ENCODE results near the gene BAZ1A. TPM values are rescaled to one million over a fixed set of nuclear protein-coding genes. Genes with fewer than 3 reads are reported as not detected.

The BAZ1A gene
- total and polyA plus RNA-seq, 12 donors: 3.8 to 14.5 (median 5.2) TPM

- Histone ChIP-seq H3K9me3 (no peaks in the 10 kb centered on the region), H3K36me3 (peaks cover 0 to 20% (median 4%) of the 10 kb centered on the region in 9 donors), H3K27me3 (no peaks in the 10 kb centered on the region), H3K27ac (peak overlapping the region; percentile 94 to 100 (median 98)), H3K4me3 (peak overlapping the region; percentile 78 to 94 (median 86)), H3K4me1 (peaks cover 0 to 40% (median 29%) of the 10 kb centered on the region in 9 donors)
- intact Hi-C loops (cut with DNase I): loop anchor here in 1 of 10 donors (10.0 kb wide), 1 partner anchor 780 kb away; no protein-coding TSS in a partner anchor
- no peak for TF ChIP-seq CTCF (IDR thresholded peaks at IDR 0.05)
- no peak for DNase-seq
- no peak for ATAC-seq
- WGBS, 2 donors: 48% methylated on average over 8 of the region's 8 CpGs
Measured at GRCh38 chr14:34715127-34715863, 159.9 kb downstream of the BAZ1A start.

- Histone ChIP-seq H3K27me3 (no peaks in the 10 kb centered on the region), H3K36me3 (peaks cover 0 to 22% (median 4%) of the 10 kb centered on the region in 9 donors), H3K27ac (peak within 1 kb of the TSS; percentile 94 to 100 (median 98)), H3K9me3 (no peaks in the 10 kb centered on the region), H3K4me3 (peak within 1 kb of the TSS; percentile 78 to 94 (median 86)), H3K4me1 (peaks cover 0 to 48% (median 32%) of the 10 kb centered on the region in 9 donors)
- ATAC-seq (peak; percentile 92 to 99 (median 95)), DNase-seq (peak; percentile 85 to 88)
- no peak for TF ChIP-seq CTCF (IDR thresholded peaks at IDR 0.05)
- WGBS, 2 donors: 0% methylated on average over 63 to 75 of the region's 76 CpGs
- intact Hi-C loops (cut with DNase I): loop anchor here in 2 of 10 donors (5.0 to 10.0 kb wide), 2 partner anchors 82 to 780 kb away; partner anchors contain the start of gene SNX6 (in 1 of the 2)
Measured at GRCh38 chr14:34714320-34715126, 160.6 kb downstream of the BAZ1A start, which contains the start of gene CFL2. Gene CFL2, minus strand, starts transcription at chr14:34714593. Its CDS starts 53 bp downstream, at chr14:34714540.

GRCh38 chr14:34713681-34714319 lies 161.4 kb downstream of the BAZ1A start:
- Histone ChIP-seq H3K27ac (peak overlapping the region; percentile 94 to 100 (median 98)), H3K27me3 (no peaks in the 10 kb centered on the region), H3K36me3 (peaks cover 0 to 27% (median 4%) of the 10 kb centered on the region in 9 donors), H3K4me1 (peaks cover 0 to 54% (median 37%) of the 10 kb centered on the region in 9 donors), H3K4me3 (peak overlapping the region; percentile 78 to 94 (median 86)), H3K9me3 (no peaks in the 10 kb centered on the region)
- intact Hi-C loops (cut with DNase I): loop anchor here in 2 of 10 donors (5.0 to 10.0 kb wide), 2 partner anchors 81 to 779 kb away; partner anchors contain the start of gene SNX6 (in 1 of the 2)
- no peak for TF ChIP-seq CTCF (IDR thresholded peaks at IDR 0.05)
- WGBS, 2 donors: 1% methylated on average over 33 of the region's 33 CpGs
- DNase-seq (peak; percentile 9 to 49), ATAC-seq (peak; percentile 32 to 79 (median 64))
